ENCODE data around the gene RRAGA.
"Not testable (repeated sequence)": the region's sequence is repeated elsewhere in the genome, so short reads cannot be mapped to it uniquely, and the experiment has no call there.

- TF ChIP-seq CTCF (IDR thresholded peaks at IDR 0.05 in 2 of 3, conservative IDR thresholded peaks at IDR 0.05 in 1 of 3; ENCODE audit: insufficient read depth in 2 of 3, low read depth in 1 of 3, low read length in 3 of 3); NRF1 (conservative IDR thresholded peaks at IDR 0.05 in 1 of 2, IDR thresholded peaks at IDR 0.05 in 1 of 2); BRF1 (IDR thresholded peaks at IDR 0.05; ENCODE audit: borderline replicate concordance, extremely low read depth, insufficient read length); CREB1 (IDR thresholded peaks at IDR 0.05); CREB1 (CRISPR knock-in tag; IDR thresholded peaks at IDR 0.05); CBX1 (IDR thresholded peaks at IDR 0.05; ENCODE audit: low read depth); CBX3 (IDR thresholded peaks at IDR 0.05; ENCODE audit: borderline replicate concordance in 1 of 2, low read length in 2 of 2); ZSCAN29 (IDR thresholded peaks at IDR 0.05); BHLHE40 (IDR thresholded peaks at IDR 0.05; ENCODE audit: low read length): not testable (repeated sequence)
Observed at GRCh38 chr9:19097431-19097830, 48.2 kb downstream of the RRAGA start.
